Spinal cord (tissue), 10 donors: ENCODE results near the gene SHH. TPM values are rescaled to one million over a fixed set of nuclear protein-coding genes. Genes with fewer than 3 reads are reported as not detected.

ENCODE experiments used
- DNase-seq, 6 donors: peaks; one replicate each; pipeline versions ENCODE4 v3.0.0 to v3.0.0-alpha.2; 2013 to 2015; ENCODE audit warnings: low spot score in 6 of 6, low read depth in 4 of 6
- H3K27ac ChIP-seq: one replicate; pipeline ENCODE4 v1.5.1; 2013; ENCODE audit warnings: low read depth, low read length, control low read depth
- H3K27me3 ChIP-seq: one replicate; pipeline ENCODE4 v1.6.1; 2013; ENCODE audit warnings: low read length; ENCODE audit not compliant: control insufficient read depth, insufficient read depth
- H3K36me3 ChIP-seq: one replicate; pipeline ENCODE4 v1.6.1; 2013; ENCODE audit warnings: low read length; ENCODE audit not compliant: control insufficient read depth, insufficient read depth
- H3K4me1 ChIP-seq: one replicate; pipeline ENCODE4 v1.6.1; 2013; ENCODE audit warnings: low read length; ENCODE audit not compliant: control insufficient read depth, insufficient read depth
- H3K4me3 ChIP-seq: one replicate; pipeline ENCODE4 v1.5.1; 2013; ENCODE audit warnings: low read depth, low read length, control low read depth
- H3K9me3 ChIP-seq: one replicate; pipeline ENCODE4 v1.6.1; 2013; ENCODE audit warnings: low read length; ENCODE audit not compliant: control insufficient read depth, insufficient read depth
- WGBS: methylation state at CpG from one replicate; pipeline ENCODE4 v1.1.5; 2013; ENCODE audit warnings: missing lambda C conversion rate; ENCODE audit not compliant: insufficient coverage; 5-methylcytosine and 5-hydroxymethylcytosine counted together
- polyA plus RNA-seq, 2 donors: library from polyadenylated mRNA; unstranded; fragments of 120-200 nt; gene quantifications; one replicate each; pipeline ENCODE4 v1.2.1, GENCODE V29; 2013; ENCODE audit not compliant: insufficient read length in 2 of 2
- total RNA-seq, 2 donors: library from RNA; depleted of rRNA in 1 of 2; stranded (reverse); fragments of 120-200 nt in 1 of 2; fragments of >200 nt in 1 of 2; gene quantifications; one replicate each; pipeline versions ENCODE4 v1.2.3 to v1.2.4, GENCODE V29; 2013 to 2014
- donor health status: healthy.

SHH gene
- total and polyA plus RNA-seq, 4 donors: 0.94 to 4.3 (median 3.7) TPM

DNA sequence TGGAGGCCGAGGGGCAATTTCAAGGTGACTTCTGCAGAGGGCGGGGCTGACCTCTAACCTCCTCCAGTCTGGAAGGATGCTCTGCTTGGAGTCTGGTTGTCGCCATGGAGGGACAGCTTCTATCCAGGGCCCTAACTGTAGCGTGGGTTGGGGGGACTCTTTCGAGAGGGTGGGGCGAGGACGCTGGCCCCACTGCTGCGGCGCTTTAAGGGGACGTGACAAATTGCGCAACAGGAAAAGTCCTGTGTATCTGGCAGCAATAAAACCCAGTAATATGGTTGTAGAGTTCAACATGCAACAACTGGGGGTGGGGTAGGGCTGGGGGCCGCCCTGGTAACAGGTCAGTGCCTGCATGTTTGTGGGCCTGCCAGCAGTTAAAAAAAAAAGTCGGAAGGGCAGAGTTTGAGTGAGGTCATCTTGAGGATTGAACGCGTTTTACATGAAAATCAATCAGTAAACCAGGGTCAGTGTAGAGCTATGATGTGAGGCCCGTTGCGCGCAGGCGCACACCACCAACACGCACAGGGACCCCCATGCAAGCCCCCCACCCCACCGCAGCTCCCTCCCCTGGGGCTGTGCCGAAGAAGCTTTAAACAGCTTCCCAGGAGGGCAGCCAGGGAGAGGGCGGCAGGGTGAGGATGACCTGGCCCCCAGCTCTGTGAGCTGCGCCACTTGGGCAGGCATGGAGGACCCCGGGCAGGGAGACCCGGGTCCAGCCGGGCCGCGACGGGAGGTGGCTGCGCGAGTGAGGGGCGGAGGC, 4.3 kb downstream of the SHH start:
- Histone ChIP-seq H3K9me3 (no peaks in the 10 kb centered on the region), H3K4me3 (no peak overlapping the region), H3K27me3 (peaks cover 87% of the 10 kb centered on the region), H3K36me3 (peaks cover 3% of the 10 kb centered on the region), H3K27ac (no peak overlapping the region), H3K4me1 (peaks cover 80% of the 10 kb centered on the region)
- no peak for DNase-seq
- WGBS: 5% methylated on average over 29 of the region's 33 CpGs

DNA sequence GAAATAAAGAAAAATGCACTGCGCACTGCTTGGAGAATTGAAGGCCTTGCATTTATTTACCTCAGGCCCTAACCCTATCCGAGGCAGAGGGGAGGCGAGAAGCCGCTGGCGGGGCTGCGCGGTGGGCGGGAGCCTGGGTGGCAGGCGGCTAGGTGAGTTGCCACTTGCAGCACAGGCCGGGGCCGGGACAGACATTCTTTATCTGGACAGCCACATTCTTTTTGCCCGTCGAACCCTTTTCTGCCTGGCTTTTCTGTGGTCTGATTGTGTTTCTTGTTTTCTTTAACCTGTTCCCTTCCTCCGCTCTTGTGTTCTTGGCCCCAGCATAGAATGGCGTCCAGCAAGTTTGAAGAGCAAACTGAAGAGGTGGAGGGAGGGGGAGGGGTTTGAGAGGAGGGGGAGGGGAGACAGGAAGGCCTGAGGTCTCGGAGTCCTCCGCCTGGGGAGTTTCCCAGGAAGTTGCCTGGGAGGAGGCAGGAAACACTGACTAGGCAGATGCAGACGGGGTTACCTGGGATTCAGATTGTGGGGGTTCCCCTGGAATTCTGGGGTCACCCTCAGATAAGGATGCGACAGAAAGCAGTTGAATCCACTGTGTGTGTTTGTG, 5.1 kb downstream of the SHH start:
- H3K27me3 ChIP-seq: peaks cover 86% of the 10 kb centered on the region

DNA sequence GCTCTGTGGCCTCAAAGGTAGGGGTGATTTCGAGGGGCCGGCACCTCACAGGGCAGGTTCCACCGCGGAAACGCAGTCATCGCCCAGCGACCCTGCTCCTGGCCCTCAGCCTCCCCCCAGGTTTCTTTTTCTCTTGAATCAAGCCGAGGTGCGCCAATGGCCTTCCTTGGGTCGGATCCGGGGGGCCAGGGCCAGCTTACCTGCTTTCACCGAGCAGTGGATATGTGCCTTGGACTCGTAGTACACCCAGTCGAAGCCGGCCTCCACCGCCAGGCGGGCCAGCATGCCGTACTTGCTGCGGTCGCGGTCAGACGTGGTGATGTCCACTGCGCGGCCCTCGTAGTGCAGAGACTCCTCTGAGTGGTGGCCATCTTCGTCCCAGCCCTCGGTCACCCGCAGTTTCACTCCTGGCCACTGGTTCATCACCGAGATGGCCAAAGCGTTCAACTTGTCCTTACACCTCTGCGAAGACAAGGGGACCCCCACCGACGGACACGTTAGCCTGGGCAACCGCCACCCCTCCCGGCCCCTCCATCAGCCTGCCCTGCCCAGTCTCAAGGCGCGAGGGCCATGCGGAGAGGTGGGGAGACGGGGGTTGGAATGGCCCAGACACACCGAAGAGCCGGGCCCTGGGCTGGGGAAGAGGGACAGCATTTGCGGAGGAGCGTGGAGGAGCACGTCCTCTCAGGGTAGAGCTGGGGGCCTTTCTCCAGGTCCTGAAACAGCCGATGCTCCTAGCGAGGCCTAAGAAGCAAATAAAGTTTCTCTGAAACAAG, 6.0 kb downstream of the SHH start:
- H3K9me3 ChIP-seq: no peaks in the 10 kb centered on the region
- peaks cover 86% of the 10 kb centered on the region for H3K27me3 ChIP-seq
- peaks cover 3% of the 10 kb centered on the region for H3K36me3 ChIP-seq
- peak overlapping the region; percentile 9 for H3K4me3 ChIP-seq
- no peak overlapping the region for H3K27ac ChIP-seq
- peaks cover 64% of the 10 kb centered on the region for H3K4me1 ChIP-seq
- no peak for DNase-seq
- WGBS: 13% methylated on average over 44 of the region's 47 CpGs

More for the DNA sequence above, 5.1 kb downstream of the SHH start:
- no peaks in the 10 kb centered on the region for H3K9me3 ChIP-seq
- H3K27ac ChIP-seq: no peak overlapping the region
- H3K4me1 ChIP-seq: peaks cover 73% of the 10 kb centered on the region
- no peak overlapping the region for H3K4me3 ChIP-seq
- 30% methylated on average over 18 of the region's 19 CpGs for WGBS
- no peak for DNase-seq
- peaks cover 3% of the 10 kb centered on the region for H3K36me3 ChIP-seq

DNA sequence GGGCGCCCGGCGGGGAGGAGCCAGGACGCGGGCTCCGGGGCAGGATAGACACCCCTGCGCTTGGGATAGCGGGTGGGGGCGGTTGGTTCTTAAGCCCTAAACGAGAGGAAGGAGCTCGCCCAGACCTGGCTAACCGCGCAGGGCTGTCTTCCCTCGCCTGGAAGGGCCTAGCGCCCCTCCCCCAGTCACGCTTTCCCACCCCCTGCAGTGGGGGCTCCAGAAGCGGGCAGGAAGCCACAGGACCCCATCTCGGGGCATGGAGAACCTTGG, 6.5 kb downstream of the SHH start:
- H3K4me1 ChIP-seq: peaks cover 60% of the 10 kb centered on the region
- peak overlapping the region; percentile 9 for H3K4me3 ChIP-seq
- 3% methylated on average over 13 of the region's 18 CpGs for WGBS
- peaks cover 86% of the 10 kb centered on the region for H3K27me3 ChIP-seq
- H3K9me3 ChIP-seq: no peaks in the 10 kb centered on the region
- H3K36me3 ChIP-seq: peaks cover 3% of the 10 kb centered on the region
- no peak for DNase-seq
- H3K27ac ChIP-seq: no peak overlapping the region

DNA sequence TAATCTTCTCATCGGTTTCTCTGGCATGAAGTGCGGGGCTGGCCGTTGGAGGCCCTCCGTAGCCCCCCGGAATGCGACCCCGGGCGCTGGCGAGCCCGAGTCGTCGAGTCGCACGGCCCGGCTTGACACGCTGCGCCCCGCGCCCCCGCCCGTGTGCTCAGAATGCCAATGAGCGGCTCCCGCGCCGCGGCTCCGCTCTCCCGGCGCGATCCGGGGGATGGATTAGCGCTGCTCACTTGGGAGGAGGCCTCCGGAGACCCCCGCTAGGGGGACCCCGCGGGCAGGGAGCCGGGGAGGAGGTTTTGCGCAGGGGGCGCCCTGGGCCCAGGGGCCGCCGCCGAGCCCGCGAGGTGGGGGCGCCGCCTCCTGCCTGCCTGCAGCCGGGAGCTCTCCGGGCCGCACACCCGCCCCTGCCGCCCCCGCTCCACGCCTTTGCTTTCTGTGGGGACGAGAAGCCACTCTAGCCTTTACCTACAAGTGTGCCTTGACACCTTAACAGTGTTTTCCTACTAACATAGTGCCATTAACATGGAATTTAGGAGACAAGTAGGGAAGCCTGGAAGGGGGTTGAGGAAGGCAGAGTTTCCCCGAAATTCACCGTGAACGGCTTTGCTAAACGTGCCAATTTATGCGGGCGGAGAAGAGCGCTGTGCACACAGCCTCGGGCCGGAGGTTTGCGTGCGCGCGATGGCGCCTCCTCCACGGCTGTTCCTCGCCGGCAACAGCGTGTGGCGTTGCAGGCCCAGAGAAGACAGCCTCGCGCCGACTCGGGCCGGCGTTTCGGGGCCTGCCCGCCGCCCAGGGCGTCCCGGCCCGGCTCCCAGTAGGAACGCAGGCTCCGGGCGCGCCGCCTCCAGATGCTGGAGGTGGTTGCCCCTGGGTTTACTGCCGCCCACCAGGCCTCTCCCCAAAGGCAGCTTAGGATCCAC, 7.1 kb downstream of the SHH start:
- DNase-seq: peak in 3 of 6 donors; percentile 59 to 92 (median 87)
- Histone ChIP-seq H3K4me1 (peaks cover 54% of the 10 kb centered on the region), H3K27me3 (peaks cover 86% of the 10 kb centered on the region), H3K27ac (no peak overlapping the region), H3K36me3 (peaks cover 3% of the 10 kb centered on the region), H3K9me3 (no peaks in the 10 kb centered on the region), H3K4me3 (peak overlapping the region; percentile 9)
- under 1% methylated on average over 90 of the region's 91 CpGs for WGBS

DNA sequence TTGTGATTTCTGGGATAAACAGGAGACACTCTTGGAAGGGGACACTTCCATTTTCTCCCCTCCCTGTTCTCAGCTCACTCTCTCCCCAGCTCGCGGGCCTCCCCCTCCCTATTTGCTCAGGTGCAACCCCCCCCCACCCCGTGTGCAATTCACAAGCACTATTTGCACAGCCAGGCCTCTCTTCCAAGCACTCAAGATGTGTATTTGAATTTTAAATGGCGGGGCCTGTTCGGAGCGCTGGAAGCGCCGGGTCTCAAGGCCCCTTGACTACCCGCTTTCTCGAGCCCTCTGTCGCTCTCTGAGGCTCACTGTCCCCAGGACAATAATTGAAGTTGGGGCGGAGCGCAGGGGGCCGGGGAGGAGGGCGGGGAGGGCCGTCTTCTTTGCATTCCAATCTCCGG, 7.8 kb downstream of the SHH start:
- peaks cover 52% of the 10 kb centered on the region for H3K4me1 ChIP-seq
- 11% methylated on average over 13 of the region's 17 CpGs for WGBS
- DNase-seq: peak in 1 of 6 donors; percentile 24

DNA sequence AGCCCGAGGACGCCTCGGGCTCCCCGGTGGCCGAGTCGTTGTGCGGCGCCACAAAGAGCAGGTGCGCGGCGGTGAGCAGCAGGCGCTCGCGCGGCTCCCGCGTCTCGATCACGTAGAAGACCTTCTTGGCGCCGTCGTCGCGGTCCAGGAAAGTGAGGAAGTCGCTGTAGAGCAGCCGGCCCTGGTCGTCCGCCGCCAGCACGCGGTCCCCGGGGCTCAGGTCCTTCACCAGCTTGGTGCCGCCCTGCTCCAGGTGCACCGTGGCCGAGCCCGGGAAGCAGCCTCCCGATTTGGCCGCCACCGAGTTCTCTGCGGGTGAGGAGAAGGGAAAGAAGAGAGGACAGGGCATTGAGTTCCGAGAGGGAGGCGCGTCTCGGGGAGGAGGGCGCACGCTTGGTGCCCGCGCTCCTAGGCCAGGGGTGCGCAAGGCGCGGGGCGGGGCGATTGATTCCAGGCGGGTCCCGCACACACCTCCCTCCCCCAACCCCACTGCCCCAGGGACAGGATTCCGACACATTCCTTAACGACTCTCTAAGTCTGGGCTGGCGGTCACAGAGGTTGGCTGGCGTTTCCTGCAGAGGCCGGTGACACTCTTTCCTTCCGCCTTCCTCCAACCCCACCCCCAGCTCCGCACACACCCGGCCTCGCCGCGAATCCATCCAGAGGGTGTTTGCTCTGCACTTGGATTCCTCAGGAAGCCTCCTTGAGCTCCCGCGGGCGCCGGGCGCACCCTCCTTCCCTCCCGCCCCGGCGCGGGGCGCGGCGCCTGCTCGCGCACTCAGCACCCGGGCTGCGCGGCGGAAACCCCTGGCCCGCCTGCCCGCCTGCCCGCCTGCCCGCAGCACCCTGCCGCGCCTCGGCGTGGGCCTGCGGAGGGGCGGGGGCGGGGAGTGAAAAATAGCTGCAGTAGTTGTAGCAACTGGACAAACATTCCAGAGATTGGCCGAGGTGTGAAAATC, 8.6 kb downstream of the SHH start:
- WGBS: 2% methylated on average over 92 of the region's 96 CpGs
- Histone ChIP-seq H3K4me1 (peaks cover 46% of the 10 kb centered on the region), H3K27me3 (peaks cover 88% of the 10 kb centered on the region), H3K9me3 (no peaks in the 10 kb centered on the region), H3K36me3 (peaks cover 3% of the 10 kb centered on the region), H3K4me3 (peak overlapping the region; percentile 12), H3K27ac (no peak overlapping the region)
- peak in 1 of 6 donors; percentile 43 for DNase-seq

More for the DNA sequence above, 7.8 kb downstream of the SHH start:
- Histone ChIP-seq H3K4me3 (no peak overlapping the region), H3K27ac (no peak overlapping the region), H3K9me3 (no peaks in the 10 kb centered on the region), H3K27me3 (peaks cover 88% of the 10 kb centered on the region), H3K36me3 (peaks cover 3% of the 10 kb centered on the region)

DNA sequence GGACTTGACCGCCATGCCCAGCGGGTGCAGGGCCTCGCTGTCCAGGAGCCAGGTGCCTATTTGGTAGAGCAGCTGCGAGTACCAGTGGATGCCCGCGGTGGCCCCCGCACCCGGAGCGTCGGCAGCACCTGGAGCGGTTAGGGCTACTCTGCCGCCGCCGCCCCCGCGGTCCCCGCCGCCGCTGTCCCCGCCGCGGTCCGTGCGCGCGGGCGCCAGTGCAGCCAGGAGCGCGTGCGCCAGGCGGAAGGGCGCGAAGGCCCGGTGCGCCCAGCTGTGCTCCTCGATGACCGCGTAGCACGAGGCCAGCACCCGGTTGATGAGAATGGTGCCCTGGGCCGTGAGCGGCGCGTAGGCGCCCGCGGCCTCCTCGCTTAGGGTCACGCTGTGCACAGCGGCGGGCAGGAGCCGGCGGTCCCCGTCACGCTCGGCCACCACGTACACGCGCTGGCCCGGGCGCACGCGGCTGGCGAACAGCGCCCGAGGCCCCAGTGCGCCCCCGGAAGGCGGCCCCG, 9.3 kb downstream of the SHH start:
- no peak overlapping the region for H3K4me3 ChIP-seq

More for the DNA sequence above, 9.3 kb downstream of the SHH start:
- Histone ChIP-seq H3K36me3 (peaks cover 4% of the 10 kb centered on the region), H3K27ac (no peak overlapping the region), H3K4me1 (peaks cover 41% of the 10 kb centered on the region), H3K27me3 (peaks cover 85% of the 10 kb centered on the region), H3K9me3 (no peaks in the 10 kb centered on the region)
- DNase-seq: no peak
- 4% methylated on average over 70 of the region's 70 CpGs for WGBS
